GM18907 (cell line): ENCODE measurements around the gene MAST4.

Source experiments
- ATAC-seq: cut with Tn5 transposase; IDR thresholded peaks from one replicate; pipeline ENCODE4 v1.9.1; 2021; ENCODE audit warnings: mild to moderate bottlenecking, moderate library complexity; ENCODE audit not compliant: unreplicated experiment

Gene MAST4

DNA sequence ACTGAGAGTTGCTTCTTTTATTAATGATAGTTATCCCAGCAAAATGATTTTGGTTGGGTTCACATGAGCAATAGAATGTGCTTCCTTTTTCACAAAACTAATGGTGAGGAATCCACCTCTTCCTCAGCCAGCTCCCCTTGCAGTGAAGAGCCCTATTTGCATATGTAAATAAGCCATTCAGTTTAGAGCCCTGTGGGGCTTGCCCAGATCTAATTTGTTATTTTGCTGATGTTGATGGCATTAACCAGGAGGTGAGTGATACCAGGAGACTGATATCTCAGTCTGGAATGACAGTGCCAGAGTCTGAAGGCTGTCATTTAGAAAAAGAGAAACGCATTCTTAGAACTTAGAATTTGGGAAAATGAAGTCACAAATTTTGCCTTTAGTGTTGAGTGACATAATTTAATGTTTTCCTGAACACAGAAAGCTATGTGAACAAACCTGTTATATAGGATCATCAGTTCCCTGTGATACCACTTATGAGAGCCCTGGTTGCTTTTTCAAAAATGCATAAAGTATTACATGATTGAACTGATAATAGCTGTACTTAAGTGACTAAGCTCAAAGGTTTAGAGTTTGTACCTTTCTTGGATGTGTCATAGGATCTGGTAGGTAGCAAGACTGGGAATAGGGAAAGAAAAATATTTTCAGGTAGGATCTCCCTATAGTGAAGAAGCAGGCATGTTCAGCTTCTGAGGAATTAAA, 271.6 kb downstream of the MAST4 start:
- ATAC-seq, result no peak

DNA sequence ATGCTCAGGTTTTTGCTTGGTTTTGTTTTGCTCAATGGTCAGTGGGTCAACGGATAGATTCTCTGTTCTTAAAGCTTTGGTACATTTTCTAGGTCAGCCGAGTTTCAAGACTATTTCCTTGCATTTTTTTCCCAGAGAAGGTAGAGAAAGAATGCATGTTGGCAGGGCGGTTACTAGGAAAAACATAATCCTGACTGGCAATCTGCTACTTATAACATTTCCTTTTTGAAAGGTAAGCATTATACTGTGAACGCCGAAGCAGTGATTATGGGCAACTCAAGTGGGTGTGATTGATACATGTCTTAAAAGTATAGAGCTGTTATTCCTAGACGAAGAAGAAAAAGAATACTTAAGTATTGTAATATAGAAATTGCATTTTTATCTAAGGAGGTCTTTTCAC, 273.2 kb downstream of the MAST4 start:
- ATAC-seq, result no peak

DNA sequence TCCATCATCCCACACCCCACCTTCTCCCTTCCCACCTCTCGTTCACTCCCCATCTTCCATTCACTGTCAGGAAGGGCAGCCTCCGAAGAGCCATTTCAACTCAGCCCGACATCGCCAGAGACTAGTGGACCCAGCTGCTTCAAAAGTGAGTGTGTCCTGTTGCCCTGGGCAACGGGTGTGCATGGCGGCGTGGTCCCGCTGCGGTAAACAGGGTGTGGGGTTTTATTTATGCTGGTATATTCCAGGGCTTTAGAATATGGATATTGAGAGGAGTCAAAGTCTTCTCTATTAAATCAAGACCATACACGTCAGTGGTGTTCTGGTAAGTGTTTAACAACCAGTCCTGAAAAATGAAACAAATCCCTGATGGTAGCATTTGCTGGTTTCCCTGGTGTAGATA, 274.5 kb downstream of the MAST4 start:
- ATAC-seq, result no peak

DNA sequence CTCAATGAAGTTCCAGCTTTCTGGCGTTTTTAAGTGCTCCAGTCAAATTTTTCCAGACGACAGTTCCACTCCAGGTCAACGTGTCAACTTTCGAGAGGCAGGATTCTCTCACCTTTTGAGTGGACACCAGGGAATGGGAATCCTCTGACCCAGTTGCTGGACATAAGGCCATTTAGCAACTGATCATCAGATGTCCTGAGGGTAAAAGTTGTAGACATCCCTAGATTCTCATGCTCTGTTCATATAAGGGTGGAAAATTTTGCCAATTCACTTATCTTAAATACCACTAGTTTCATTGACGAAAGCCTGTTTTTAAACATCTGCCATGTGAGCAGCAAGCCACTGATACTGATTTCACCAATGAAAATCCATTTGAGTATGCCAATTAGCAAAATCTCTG, 275.5 kb downstream of the MAST4 start:
- no peak for ATAC-seq

DNA sequence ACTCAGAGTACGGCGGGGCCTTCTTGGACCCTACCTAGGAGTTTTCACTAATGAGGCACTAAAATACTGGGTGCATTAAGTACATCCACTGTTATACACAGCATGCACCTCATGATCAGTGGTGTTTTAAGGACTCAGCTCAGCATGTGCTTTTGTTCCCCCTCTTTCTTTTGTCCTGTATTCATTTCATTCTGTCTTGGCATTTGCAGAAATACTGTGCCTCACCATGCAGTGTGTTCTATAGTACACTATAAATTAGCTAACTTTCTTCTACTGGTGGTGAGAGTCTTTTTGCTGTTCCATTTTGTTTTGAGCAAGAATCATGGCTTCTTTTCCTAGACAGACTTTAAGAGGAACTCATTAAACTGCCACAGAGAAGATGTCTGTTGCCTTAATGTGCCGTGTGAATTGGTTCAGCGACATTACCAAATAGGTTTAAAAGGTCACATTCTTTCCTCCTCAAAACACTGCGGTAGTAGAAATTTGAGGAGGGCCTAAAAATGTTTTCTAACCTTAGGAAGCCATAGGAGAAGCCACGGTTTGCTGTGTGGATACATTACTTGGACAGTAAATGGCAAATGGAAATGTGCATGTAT, 276.6 kb downstream of the MAST4 start:
- ATAC-seq, result no peak

DNA sequence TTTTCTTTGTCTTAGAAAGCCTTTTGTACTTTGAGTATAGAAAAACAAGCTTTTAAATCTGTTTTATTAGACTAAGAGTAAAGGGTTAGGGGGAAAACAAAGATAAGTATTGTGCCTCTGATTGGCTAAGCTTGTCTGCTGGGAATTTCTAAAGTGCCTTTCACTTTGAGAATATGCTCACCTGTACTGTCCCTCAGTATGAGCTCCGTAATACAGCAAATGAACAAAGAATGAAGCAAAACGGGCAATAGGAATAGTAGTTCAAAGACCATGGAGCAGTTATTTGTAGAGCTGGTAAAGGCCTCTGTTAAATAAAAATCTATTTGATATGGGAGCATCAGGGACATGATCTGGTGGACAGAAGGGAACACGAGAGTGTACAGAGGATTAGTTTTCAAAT, 277.8 kb downstream of the MAST4 start:
- ATAC-seq, result no peak

DNA sequence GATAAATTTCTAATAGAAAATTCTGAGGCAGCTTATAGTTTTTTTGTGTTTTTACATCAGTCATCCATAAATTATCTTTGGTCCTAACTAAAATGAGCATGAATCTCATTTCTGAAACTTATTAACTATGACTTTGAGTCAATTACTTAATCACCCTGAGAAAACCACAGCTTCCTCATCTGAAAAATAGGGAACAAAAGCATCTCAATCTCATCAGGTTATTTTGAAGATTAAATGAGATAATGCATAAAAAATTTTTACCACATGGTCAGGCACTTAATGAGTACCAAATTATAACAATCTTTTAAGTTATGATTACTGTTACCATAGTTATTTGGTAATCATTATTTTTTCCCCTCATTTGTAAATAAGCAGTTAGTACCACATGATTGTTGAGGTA, 279.1 kb downstream of the MAST4 start:
- ATAC-seq, result no peak

DNA sequence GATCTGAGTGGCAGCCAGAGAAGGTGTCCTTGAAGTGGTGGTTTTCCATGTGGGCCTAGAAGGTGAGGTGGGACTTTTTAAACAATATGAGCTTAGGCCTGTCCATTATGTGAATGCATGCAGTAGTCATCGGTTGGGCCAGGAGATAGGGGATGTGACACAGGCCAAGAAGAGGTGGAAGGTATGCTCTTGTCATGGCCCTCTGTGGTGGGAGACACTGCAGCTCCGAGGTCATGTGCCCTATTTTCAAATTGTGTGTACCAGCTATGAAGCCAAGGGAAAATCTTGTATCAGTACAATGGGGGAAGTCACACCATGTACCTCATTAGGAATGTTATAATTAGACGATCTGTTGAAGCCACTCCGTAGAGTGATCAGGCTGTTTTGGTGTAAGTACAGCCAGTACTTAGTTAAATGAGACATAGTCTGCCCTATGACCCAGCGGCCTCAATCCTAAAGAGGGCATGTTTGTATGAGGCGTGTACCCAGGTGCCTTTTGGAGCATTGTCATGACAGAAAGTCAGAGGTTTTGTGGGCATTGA, 280.1 kb downstream of the MAST4 start:
- no peak for ATAC-seq

DNA sequence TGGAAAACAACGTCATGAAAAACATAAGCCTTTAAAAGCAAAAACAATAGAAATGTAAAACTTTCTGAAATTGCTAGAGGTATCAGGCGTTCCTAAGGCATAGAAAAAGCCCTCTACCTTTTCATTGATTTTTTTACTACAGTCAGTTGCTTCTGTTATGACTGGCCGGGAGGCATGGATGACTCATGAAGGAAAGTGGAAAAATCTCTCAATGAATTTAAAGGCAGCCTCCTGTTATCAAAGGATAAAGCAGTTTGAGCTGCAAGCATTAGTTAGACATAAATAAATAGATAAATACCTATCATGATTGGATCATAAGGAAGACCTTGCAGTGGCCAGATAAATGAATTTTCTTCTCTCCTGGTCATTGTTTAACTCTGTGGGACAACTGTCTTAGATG, 281.6 kb downstream of the MAST4 start:
- ATAC-seq, result no peak

DNA sequence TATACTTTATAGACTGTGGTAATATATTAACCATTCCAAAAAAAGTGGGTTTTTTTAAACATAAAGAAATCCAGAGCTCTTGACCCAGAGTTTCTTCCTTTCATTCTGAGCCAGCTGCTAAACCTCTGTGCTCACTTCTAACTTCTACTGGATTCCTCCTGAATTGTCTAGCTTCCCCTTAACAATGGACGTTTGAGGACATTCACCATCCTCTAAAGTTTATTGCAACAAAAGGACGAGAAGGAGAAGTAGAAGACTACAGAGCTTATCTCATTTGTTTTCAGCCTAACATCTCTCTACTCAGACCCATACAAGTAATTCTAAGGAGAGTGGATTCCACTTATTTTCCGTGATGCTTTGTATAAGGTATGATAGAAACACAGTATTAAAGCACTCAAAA, 284.2 kb downstream of the MAST4 start:
- ATAC-seq, result no peak

DNA sequence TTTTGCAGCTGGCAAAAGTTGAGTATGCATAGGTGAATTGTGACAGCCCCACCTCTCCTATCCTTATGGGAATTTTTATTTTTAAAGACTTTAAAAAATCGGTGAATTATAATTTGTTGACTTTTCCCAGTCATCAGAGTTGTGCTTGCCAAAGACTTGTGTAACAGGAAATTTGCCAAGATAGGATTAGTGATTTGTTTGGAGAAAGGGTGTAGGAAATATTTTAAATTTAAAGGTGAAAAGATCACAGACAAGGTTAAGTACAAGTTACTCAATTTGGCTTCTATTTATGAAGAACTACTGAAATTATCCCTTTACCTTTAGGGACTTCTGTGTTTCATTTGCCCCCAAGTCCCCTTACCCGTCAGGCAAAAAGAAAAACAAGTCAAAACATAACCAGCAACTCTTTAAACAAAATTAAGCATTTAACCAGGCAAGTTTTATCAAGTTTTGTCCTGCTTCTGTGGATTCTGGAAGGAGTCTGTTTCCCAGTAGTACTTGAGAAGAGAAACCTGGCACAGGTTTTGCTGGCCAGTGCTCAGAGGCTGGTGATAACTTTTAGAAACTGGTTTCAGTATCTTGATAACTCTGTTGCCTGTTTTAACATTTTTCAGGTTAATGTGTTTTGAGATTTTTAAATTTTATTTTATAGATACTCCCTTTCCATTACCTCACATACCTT, 285.4 kb downstream of the MAST4 start:
- ATAC-seq, result no peak

DNA sequence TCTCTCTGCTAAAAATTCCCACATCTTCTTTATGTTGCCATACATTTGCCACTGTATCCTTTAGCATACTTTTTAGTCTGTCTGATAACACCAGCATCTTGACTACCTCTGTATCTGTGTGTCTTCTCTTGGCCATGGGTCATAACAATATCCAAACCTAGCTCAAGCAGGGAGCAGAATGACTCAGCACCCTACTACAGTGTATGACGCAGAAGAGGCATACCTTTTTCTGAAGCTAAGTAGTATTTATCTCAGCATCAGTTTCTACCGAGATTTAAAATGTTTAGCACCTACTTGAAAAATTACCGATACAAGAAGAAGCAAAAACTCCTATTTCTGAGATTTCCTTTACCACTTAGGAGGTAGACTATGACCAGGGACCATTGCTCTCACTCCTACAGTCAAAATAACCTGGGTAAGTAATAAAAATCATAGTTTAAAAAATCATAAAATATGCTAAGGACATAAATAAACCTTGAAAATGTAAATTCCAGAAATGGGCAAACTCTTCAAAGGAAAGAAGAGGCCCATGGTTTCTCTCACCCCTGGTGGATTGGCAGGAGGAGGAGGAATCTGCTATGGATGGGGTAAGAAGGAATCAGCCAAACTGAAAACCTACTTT, 286.5 kb downstream of the MAST4 start:
- no peak for ATAC-seq

DNA sequence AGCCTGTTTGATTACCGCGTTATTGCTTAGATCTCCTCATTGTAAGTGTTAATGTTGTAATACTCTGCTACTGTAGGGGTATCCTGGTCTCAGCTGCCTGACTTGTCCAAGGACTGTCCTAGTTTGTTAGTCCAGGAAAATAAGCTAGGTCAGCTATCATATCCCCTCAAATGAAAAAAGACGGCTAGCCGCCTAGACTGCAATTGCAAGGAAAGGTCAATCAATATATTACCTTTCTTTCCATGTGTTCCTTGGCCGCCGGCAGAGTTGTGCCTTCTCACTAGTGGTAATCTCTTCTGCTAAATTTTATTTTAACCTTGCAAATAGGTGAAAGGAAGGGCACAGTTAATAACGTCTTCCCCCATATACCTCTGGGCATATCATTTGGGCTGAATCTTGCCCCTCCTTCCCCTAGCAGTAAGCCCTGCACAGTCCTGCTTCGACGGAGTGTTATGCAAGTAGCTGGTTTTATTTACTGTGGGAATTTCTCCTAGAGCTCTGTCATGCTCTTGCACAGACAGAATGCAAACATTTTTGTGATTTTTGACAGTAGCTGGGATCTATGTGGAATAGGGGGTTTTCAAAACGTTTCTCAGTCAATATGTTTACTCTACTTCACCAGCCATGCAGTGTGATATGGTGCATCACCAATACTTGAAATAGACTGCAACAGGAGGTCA, 288.5 kb downstream of the MAST4 start:
- no peak for ATAC-seq

DNA sequence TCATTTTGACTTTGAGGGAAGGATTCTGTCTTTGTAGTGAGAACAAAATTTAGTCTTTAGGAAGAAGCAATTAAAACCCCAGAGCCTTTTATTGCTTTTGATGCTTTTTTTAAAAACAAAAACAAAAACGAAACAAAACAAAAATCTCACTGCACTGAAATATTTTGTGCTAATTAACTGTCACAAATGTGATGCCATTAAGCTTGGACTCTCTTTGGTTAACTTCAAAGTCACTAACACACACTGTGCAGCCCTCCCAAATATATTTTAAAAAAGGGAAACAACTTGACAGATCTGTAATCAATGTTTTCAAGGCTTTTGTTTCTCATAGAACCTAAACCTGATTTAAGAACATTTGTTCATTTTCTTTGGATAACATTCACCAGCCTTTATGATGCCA, 290.7 kb downstream of the MAST4 start:
- no peak for ATAC-seq

DNA sequence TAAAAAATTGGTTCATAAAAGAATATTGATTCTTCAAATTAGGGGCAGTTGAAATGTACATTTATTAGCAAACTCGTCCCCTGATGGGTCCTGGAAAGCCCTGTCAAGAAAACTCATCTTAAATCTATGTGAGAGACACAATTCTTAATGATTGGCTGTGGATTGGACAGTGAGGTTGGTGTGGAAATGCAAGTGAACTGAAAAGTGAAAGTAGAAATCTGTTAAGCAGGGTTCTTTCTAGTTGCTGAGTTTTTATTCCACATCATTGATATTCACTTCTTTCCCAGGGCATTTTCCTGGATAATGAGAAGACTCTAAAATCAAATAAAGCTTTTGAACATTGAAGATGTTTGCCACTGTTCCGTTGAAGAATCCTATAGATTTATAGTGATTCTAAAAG, 292.4 kb downstream of the MAST4 start:
- no peak for ATAC-seq

DNA sequence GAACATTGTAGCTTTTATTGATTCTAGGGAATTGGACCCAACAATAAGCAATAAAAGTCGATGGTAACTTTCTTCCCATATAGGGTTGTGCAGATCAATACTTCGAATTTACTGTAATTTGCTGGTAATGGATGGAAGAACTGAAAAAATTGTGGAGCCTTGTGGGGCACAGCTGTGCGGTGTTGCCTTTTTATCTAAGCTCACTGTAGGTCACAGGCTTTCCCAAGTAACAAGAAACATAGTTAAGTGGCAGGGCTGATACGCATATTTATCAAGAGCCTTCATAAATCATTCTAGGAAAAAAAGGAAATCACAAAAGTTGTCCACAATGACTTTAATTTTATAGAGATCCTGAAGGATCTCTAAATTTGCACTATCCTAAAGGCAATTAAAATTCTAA, 292.9 kb downstream of the MAST4 start:
- no peak for ATAC-seq

DNA sequence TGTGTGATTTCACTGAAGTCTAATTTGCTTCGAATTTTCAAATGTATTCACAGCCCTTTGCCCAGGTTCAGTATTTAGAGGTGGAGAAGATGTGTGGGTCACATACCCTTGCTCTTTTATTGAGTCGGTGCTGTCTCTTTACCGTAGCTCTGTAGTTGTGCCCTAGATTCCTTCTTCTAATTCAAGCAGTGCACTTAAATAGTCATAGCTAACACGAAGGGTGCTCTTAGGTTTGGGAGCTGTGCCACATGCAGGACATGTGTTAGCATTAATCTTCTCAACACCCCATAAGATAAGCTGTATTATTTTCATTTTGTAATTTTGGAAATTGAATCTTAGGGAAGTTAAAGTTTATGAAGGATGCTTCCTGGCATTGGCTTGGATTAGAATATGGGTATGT, 293.3 kb downstream of the MAST4 start:
- ATAC-seq, result no peak

DNA sequence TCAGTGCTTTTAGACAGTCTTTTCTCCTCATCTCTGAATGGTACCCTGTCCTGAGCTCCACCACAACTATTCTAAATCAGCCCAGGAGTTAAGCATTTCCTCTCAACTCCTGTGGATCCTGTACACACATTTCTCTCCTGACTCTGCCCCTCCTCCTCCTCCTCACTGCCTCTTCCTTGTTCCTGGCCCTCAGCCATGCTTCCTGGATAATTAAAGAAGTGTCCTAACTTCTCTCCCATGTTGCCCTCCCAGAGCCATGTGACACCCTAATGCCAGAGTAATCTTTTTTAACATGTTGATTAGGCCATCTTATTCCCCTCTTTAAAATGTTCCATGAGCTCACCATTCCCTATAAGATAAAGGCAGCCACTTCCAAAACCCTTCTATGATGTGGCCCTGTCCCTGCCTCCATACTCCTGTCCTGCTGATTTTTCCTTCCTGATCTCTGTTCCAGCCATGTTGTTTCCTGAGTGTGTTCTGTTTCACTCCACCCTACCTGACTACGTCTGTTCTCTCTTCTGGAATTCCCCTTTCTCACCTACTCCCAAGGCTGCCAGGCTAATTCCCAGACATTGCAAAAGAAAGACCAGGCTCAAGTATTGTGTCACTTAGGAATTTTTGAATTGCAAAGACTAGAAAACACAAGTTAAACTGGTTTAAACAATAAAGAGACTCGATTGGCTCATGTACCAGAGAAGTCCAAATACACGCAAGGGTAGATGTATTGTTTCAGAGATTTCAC, 295.2 kb downstream of the MAST4 start:
- ATAC-seq, result no peak

DNA sequence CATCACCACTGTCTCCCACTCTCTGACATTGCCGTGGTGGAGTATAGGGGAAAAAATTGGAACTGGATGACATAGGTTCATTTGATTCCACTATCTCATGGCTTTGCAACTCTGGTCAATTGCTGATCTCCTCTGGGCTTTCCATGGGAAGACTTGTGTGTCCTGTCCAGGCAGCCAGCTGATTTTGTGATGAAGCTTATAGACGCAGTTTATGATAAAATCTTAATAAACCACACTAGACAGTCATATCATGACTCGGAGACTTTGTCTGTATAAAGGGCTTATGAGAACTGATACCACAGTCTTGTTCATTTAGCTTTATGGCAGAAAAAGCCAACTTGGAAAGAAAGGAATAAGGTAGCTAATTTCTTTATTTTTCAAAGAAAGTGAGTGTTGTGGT, 296.5 kb downstream of the MAST4 start:
- no peak for ATAC-seq

DNA sequence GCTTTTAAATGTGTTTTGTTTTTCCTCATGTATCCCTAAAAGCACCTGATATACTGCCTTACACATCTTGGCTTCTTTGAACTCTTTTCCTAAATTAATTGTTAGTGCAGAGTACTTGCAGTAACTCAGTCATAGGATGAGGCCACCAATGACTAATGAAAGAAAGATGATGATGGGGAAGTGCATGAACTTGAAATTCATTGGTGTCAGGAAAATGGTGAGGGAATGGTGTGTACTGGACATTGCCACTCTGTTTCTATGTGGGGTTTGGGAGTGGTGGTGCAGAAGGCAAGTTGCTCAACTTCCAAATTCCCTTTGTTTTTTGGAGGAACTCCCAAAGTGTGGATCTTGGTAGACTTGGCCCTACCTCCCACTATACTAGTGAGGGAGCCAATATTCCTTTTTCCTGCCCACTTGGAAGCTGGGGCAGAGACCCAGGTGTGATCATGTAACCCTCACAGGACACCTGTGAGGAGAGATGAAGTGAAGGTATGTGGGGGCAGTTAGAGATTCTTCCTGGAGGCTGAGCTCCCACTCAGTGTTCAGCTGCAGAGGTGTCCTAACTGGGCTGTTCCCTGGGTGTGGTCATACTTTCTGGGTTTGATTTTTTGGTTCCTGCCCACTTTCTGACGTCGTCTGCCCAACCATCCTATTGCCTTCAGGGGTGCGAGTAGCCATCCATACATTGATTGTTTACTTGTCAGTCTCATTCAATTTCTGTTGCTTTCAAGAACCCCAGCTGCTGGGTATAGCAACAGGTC, 298.5 kb downstream of the MAST4 start:
- no peak for ATAC-seq
